Measurements from ENCODE around the gene ALOXE3. TPM values are rescaled to one million over a fixed set of nuclear protein-coding genes. Genes with fewer than 3 reads are reported as not detected.

ALOXE3 gene
- total RNA-seq, 1 donor from 2014 or later: not detected

DNA sequence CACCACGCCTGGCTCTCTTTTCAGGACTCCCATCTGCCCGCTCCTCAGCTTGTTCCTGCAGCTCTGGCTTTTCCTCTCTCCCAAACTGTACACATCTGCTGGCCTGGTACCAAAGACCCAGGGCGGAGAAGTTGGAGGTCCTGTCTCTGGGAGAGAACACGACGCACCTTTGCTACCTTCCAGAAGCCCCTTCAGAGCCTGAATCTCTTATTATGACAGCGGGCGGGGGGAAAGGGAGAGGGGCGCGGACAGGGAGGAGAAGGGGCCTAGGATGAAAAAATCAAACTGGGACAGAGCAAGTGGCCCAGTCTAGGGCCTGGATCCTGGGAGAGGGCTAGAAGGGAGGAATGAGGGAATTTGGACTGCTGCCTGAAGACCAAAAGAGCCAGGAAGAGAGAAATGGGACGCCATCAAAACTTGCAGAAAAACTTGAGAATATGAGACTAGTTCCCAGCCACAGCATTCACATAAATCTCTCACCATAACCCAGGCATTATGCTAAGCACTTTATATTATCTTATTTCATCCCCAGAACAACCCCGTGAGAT is 36.4 kb upstream of the ALOXE3 start:
- intact Hi-C loops (cut with micrococcal nuclease): loop anchor here (5.0 to 10.0 kb wide), 3 partner anchors 230 to 297 kb away; partner anchors contain the start of genes CYB5D1, NAA38, NDEL1 and RPL26

DNA sequence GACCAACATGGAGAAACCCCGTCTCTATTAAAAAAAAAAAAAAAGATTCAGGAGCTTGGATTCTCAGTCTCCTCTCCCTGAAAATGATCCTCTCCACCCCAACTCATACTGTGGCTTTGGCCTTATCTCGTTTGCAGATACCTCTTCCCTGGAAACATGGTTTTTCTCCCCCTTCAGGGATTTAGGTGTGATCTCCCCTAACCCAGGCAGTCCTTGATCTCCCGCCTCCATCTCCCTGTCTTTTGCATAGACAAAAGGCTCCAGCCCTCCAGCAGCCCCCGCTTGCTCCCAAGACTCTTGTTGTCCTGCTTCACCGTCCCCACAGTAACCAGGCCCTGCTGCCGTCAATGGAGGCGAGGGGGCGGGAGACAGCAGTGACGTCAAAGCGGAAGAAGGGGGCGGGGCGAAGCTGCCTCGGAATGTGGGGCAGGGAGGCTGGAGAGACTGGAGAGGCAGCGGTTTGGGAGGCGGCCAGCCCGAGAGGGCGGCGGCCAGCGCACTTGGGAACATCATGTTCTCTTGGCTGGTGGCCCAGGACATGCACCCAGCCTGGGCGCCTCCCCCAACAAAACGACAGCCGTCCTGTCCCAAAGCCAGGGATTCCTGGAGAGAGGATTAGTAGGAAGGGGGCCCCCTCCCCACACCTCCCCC is 35.8 kb upstream of the ALOXE3 start:
- intact Hi-C loops (cut with micrococcal nuclease): loop anchor here (10.0 kb wide), 2 partner anchors 231 to 281 kb away; partner anchors contain the start of genes NDEL1 and RPL26

GRCh38 chr17:8153525-8153956 is 35.2 kb upstream of the ALOXE3 start:
- intact Hi-C loops (cut with micrococcal nuclease): loop anchor here (10.0 kb wide), 2 partner anchors 231 to 281 kb away; partner anchors contain the start of genes NDEL1 and RPL26

- intact Hi-C loops (cut with micrococcal nuclease): loop anchor here (10.0 kb wide), 2 partner anchors 232 to 282 kb away; partner anchors contain the start of genes NDEL1 and RPL26
These were observed 34.7 kb upstream of the ALOXE3 start for GRCh38 chr17:8153031-8153451.

- intact Hi-C loops (cut with micrococcal nuclease): loop anchor here (10.0 kb wide), 2 partner anchors 233 to 283 kb away; partner anchors contain the start of genes NDEL1 and RPL26
These were observed 33.9 kb upstream of the ALOXE3 start, which contains the start of gene PER1 for GRCh38 chr17:8152112-8152775. Gene PER1, minus strand, starts transcription at chr17:8152404. Its CDS starts 1,698 bp downstream, at chr17:8150706.

GRCh38 chr17:8151641-8152111 is 33.4 kb upstream of the ALOXE3 start:
- intact Hi-C loops (cut with micrococcal nuclease): loop anchor here (1.0 to 10.0 kb wide), 3 partner anchors 12 to 283 kb away; partner anchors contain the start of genes NDEL1 and RPL26

GRCh38 chr17:8151120-8151640 is 32.9 kb upstream of the ALOXE3 start:
- intact Hi-C loops (cut with micrococcal nuclease): loop anchor here (1.0 to 10.0 kb wide), 3 partner anchors 12 to 284 kb away; partner anchors contain the start of genes NDEL1 and RPL26

GRCh38 chr17:8150194-8151119 is 32.1 kb upstream of the ALOXE3 start:
- intact Hi-C loops (cut with micrococcal nuclease): loop anchor here (1.0 to 10.0 kb wide), 3 partner anchors 11 to 284 kb away; partner anchors contain the start of genes NDEL1 and RPL26

- intact Hi-C loops (cut with micrococcal nuclease): loop anchor here (10.0 kb wide), 2 partner anchors 235 to 285 kb away; partner anchors contain the start of genes NDEL1 and RPL26
These were observed 31.3 kb upstream of the ALOXE3 start for GRCh38 chr17:8149419-8150193.

DNA sequence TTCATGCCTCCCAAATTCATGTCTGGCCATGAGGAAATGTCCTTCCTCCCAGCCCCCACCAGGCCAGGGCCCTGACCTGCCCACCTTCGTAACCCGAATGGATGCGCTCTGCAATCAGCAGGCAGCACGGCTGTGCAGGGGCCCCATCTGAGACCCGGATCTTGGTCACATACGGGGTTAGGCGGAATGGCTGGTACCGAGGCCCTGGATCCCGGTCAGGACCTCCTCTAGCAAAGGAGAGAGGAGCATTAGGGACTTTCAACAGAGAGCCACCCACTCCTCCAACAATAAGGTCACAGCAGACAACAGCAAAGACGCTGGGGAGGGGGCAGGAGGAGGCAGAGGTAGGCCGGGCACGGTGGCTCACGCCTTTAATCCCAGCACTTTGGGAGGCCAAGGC is 30.2 kb upstream of the ALOXE3 start:
- intact Hi-C loops (cut with micrococcal nuclease): no loop called here

GRCh38 chr17:8147805-8148404 is 29.6 kb upstream of the ALOXE3 start:
- intact Hi-C loops (cut with micrococcal nuclease): no loop called here

- intact Hi-C loops (cut with micrococcal nuclease): no loop called here
These were observed 29.0 kb upstream of the ALOXE3 start for GRCh38 chr17:8147141-8147804.

- intact Hi-C loops (cut with micrococcal nuclease): no loop called here
These were observed 28.2 kb upstream of the ALOXE3 start for GRCh38 chr17:8146381-8147140.

DNA sequence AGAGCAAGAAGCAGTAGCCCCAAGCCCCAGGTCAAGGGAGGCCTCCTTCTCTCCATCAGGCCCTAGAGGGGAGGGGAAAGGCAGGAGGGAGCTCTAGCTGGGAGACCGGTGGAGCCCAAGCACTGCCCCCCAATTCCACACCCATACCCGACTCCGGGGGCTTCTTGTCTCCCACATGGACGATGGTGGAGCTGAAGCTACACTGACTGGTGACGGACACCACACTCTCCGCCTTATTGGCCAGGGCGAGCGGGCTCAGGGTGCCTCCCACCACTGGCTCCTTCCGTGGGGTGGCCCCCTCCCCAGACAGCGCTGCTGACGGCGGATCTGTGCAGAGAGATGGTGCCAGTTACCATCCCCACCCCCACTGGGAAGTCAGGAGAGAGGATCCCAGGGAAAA is 27.5 kb upstream of the ALOXE3 start:
- intact Hi-C loops (cut with micrococcal nuclease): no loop called here

DNA sequence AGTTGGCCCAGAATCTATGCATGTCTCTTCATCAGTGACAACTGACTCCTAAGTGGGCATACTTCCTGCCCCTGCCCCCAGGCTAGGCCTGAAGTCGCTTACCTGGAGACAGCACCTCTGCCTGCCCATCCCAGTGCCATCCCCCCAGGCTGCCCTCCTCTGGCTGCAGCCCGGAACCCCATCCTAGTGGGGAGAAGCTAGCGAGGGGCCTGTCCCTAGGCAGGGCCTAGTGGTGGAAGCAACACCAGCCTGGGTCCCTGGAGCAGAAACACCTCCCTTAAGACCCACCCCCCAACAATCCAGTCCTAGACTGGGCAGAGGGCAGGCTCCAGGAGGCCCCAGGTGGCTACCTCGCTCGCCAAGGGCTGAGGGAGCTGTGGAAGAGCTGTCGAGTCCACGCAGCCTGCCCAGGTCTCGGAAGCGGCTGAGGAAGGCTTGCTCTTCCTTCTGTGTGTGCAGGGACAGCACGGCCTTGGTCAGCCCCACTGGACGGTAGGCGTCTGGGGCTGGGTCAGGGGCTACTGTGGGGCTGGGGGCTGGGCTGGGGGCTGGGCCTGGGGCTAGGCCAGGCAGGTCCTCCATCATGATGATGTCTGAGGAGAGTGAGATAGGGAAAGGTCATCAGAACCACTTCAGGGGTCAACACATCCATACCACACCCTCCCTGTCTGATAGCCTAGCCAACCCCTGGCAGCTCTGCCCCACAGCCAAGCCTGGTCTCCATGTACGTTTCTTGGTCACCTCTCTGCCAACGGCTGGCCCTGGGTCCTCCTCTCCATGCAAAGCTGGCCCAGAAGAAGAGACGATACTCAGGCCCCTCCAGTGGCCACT is 26.3 kb upstream of the ALOXE3 start:
- intact Hi-C loops (cut with micrococcal nuclease): no loop called here

GRCh38 chr17:8143581-8144400 is 25.5 kb upstream of the ALOXE3 start:
- intact Hi-C loops (cut with micrococcal nuclease): no loop called here

Data from T-helper 1 cell treated with Interleukin-12 subunit alpha and Interleukin-12 subunit beta and Interleukin-4 antibody, amounts not matched to agents 30 ng/mL and 1 ng/mL, for 36 hours (primary cell).